Upper lobe of left lung (tissue), 4 donors: ENCODE measurements around the gene ENGASE.

Source experiments
- EP300 ChIP-seq, 4 donors: sonication (generic); formaldehyde crosslinking; IDR thresholded peaks; one replicate each; pipeline ENCODE4 v1.5.1; 2017; ENCODE audit warnings: antibody characterized with exemption in 4 of 4, control low read depth in 2 of 4
- POLR2AphosphoS5 ChIP-seq, 2 donors: sonication (generic); formaldehyde crosslinking; IDR thresholded peaks; one replicate each; pipeline ENCODE4 v1.5.1; 2017; ENCODE audit warnings: antibody characterized with exemption in 2 of 2
- TF ChIP-seq, protein P1 (sequence below), 6 experiments: fragments of 450-650 bp in 4 of 6; fragments of 200-600 bp in 2 of 6; sonication (generic) in 2 of 6; IDR thresholded peaks; one replicate each; pipeline ENCODE4 v1.5.1; 2016 to 2019; ENCODE audit warnings: antibody characterized with exemption in 6 of 6

GRCh38 chr17:79078476-79079190, 4.0 kb downstream of the ENGASE start:
- TF ChIP-seq, protein P1, sequence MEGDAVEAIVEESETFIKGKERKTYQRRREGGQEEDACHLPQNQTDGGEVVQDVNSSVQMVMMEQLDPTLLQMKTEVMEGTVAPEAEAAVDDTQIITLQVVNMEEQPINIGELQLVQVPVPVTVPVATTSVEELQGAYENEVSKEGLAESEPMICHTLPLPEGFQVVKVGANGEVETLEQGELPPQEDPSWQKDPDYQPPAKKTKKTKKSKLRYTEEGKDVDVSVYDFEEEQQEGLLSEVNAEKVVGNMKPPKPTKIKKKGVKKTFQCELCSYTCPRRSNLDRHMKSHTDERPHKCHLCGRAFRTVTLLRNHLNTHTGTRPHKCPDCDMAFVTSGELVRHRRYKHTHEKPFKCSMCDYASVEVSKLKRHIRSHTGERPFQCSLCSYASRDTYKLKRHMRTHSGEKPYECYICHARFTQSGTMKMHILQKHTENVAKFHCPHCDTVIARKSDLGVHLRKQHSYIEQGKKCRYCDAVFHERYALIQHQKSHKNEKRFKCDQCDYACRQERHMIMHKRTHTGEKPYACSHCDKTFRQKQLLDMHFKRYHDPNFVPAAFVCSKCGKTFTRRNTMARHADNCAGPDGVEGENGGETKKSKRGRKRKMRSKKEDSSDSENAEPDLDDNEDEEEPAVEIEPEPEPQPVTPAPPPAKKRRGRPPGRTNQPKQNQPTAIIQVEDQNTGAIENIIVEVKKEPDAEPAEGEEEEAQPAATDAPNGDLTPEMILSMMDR (IDR thresholded peaks at IDR 0.05) = no peak
- TF ChIP-seq POLR2AphosphoS5 (IDR thresholded peaks at IDR 0.05) = no peak
- TF ChIP-seq EP300 (IDR thresholded peaks at IDR 0.05) = no peak
